H1 (cell line): Measurements from ENCODE around the gene TMUB2. TPM values are rescaled to one million over a fixed set of nuclear protein-coding genes. Genes with fewer than 3 reads are reported as not detected.

Experiments
- CBX5 ChIP-seq: fragments of 300-800, 300-1000 bp; sonication (generic); IDR thresholded peaks from 2 replicates; pipeline ENCODE4 v1.7.1; 2016; ENCODE audit warnings: antibody characterized with exemption, low read length, low read depth
- MAFK ChIP-seq: IDR thresholded peaks from 2 replicates; pipeline ENCODE4 v1.6.1; 2012; ENCODE audit warnings: low read depth, mild to moderate bottlenecking, improper control_type of control experiment, low read length
- SIRT6 ChIP-seq: IDR thresholded peaks from one replicate; pipeline ENCODE4 v1.7.1; 2012; ENCODE audit warnings: low read length, inconsistent platforms
- TCF12 ChIP-seq: IDR thresholded peaks from 2 replicates; pipeline ENCODE4 v1.6.1; 2011; ENCODE audit warnings: low read depth, mild to moderate bottlenecking, low read length
- polyA plus RNA-seq, 7 experiments: library from polyadenylated mRNA; depleted of rRNA in 3 of 7; stranded (reverse) in 5 of 7; unstranded in 2 of 7; fragments of >200 nt in 5 of 7; fragments of 200-250 nt in 2 of 7; gene quantifications; 1 replicate in 5 of 7; 2 replicates in 1 of 7; 4 replicates in 1 of 7; pipeline versions ENCODE4 v1.2.1 to v1.2.3, GENCODE V29; 2011 to 2013; ENCODE audit warnings: missing spikeins in 2 of 7, mixed read lengths in 2 of 7
- total RNA-seq: library from RNA; stranded (reverse); fragmentation: NEBNext Ultra II Directional; extraction: Animal tissue kit (Norgen Biotek cat#: 25700); gene quantifications from 2 replicates; pipeline ENCODE4 v1.2.1, GENCODE V29; 2021

TMUB2 gene
- total and polyA plus RNA-seq, 2 of the 8 experiments (the other 6 are each of a cell fraction or from before 2014, with no cell fraction given), result 18.5 to 30.5 TPM

- TF ChIP-seq CBX5, result no peak
- TF ChIP-seq TCF12, result no peak
- no peak for TF ChIP-seq MAFK
- TF ChIP-seq SIRT6, result no peak
- TF ChIP-seq, all 59 proteins: peak for 0
Observed at GRCh38 chr17:44191369-44191768, 4.6 kb downstream of the TMUB2 start (continued).
